ENCODE data around the gene EIF2D. TPM values are rescaled to one million over a fixed set of nuclear protein-coding genes. Genes with fewer than 3 reads are reported as not detected.

EIF2D gene
- total RNA-seq, 1 donor from 2014 or later, result 65.4 TPM

DNA sequence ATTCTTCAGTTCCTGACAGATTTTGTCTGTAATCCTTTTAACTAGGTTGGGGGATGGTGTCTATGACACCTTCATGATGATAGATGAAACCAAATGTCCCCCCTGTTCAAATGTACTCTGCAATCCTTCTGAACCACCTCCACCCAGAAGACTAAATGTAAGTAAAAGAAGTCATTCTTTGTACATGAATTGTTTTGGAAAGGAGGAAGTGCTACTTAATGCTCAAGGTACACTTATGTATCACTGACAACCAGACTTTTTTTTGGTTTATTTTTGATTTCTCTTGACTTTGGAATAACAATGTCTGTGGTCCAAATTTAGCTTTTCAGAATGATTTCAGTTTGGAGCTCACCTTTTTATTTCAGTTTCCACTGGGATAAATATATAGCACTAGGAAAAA is 25.3 kb upstream of the EIF2D start:
- Mint-ChIP-seq H3K36me3 (ENCODE audit: low read depth) (no peaks in the 10 kb centered on the region), H3K4me1 (peaks cover 24% of the 10 kb centered on the region), H3K4me3 (no peak overlapping the region), H3K27ac (no peak overlapping the region), H3K9me3 (no peaks in the 10 kb centered on the region), H3K27me3 (peaks cover 2% of the 10 kb centered on the region)
- ChIA-PET POLR2A (interaction anchor here (0.7 to 1.1 kb wide), 2 partner anchors 72 to 81 kb away, joined by 5 to 16 read pairs; no protein-coding TSS in a partner anchor), CTCF (interaction anchor here (0.7 to 2.7 kb wide), 2 partner anchors 16 to 26 kb away, joined by 3 to 11 read pairs; no protein-coding TSS in a partner anchor)
- ATAC-seq (ENCODE audit: low read depth) (no peak), DNase-seq (no peak)
- TF ChIP-seq, protein P1, sequence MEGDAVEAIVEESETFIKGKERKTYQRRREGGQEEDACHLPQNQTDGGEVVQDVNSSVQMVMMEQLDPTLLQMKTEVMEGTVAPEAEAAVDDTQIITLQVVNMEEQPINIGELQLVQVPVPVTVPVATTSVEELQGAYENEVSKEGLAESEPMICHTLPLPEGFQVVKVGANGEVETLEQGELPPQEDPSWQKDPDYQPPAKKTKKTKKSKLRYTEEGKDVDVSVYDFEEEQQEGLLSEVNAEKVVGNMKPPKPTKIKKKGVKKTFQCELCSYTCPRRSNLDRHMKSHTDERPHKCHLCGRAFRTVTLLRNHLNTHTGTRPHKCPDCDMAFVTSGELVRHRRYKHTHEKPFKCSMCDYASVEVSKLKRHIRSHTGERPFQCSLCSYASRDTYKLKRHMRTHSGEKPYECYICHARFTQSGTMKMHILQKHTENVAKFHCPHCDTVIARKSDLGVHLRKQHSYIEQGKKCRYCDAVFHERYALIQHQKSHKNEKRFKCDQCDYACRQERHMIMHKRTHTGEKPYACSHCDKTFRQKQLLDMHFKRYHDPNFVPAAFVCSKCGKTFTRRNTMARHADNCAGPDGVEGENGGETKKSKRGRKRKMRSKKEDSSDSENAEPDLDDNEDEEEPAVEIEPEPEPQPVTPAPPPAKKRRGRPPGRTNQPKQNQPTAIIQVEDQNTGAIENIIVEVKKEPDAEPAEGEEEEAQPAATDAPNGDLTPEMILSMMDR (IDR thresholded peaks at IDR 0.05), result no peak
- intact Hi-C loops (cut with micrococcal nuclease), result loop anchor here (5.0 kb wide), 1 partner anchor 220 kb away; no protein-coding TSS in a partner anchor

DNA sequence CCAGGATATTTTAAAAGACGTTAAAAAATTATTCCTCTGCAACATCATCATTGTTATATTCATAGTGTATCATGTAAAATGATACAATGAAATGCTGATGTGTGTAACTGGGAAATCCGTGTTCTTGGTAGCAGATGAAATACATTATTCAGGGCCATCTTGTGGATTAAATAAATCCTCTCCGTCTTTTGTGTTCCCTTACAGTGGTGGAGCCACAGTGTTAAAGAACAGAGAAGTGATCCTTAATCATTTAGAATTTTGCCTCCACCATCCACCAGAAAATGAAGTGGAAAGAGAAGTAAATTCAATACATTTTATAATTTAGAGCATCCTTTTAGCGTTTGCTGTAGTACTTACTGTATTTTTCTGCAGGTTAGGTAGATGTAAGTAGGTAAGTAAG is 24.4 kb upstream of the EIF2D start:
- H3K4me3 Mint-ChIP-seq, result no peak overlapping the region
- peaks cover 2% of the 10 kb centered on the region for H3K27me3 Mint-ChIP-seq
- CTCF ChIA-PET, result interaction anchor here (0.6 to 7.6 kb wide), 3 partner anchors 20 to 345 kb away, joined by 3 to 125 read pairs (median 11); no protein-coding TSS in a partner anchor

DNA sequence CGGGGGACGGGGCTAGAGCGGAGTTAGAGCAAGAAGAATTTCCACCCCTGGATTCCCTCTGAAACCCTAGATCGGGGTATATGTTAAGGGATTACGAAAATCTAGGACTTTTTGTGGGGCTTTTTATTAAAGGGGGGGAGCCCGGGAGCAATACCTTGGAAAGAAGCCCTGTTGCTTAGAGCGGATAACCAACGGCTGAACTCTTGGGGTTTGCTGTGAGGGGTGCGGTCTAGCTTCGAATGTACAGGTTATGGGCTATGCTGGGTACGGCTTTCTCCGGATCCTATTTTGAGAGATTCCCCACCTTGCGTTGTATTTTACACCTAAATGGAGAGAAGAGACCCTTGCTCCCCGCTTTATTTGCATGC is 23.7 kb upstream of the EIF2D start:
- CTCF ChIA-PET, result interaction anchor here (0.9 to 7.6 kb wide), 11 partner anchors 22 to 346 kb away, joined by 3 to 125 read pairs (median 8); no protein-coding TSS in a partner anchor
- DNase-seq, result peak; percentile 17
- H3K27me3 Mint-ChIP-seq, result peaks cover 2% of the 10 kb centered on the region
- H3K9me3 Mint-ChIP-seq, result no peaks in the 10 kb centered on the region
- H3K27ac Mint-ChIP-seq, result no peak overlapping the region
- ATAC-seq (ENCODE audit: low read depth), result no peak
- POLR2A ChIA-PET, result interaction anchor here (0.5 to 1.5 kb wide), 6 partner anchors 24 to 277 kb away, joined by 4 to 15 read pairs (median 4); partner anchors contain the start of gene EIF2D
- no peaks in the 10 kb centered on the region for H3K36me3 Mint-ChIP-seq (ENCODE audit: low read depth)
- peaks cover 24% of the 10 kb centered on the region for H3K4me1 Mint-ChIP-seq
- TF ChIP-seq, protein P1 (IDR thresholded peaks at IDR 0.05), result no peak
- intact Hi-C loops (cut with micrococcal nuclease), result loop anchor here (1.0 to 5.0 kb wide), 4 partner anchors 24 to 295 kb away; partner anchors contain the start of genes EIF2D and MAPKAPK2
- peak overlapping the region; percentile 89 for H3K4me3 Mint-ChIP-seq

More for the DNA sequence above, 24.4 kb upstream of the EIF2D start:
- TF ChIP-seq, protein P1 (IDR thresholded peaks at IDR 0.05), result no peak
- ATAC-seq (ENCODE audit: low read depth) (no peak), DNase-seq (no peak)
- Mint-ChIP-seq H3K9me3 (no peaks in the 10 kb centered on the region), H3K27ac (no peak overlapping the region), H3K4me1 (peaks cover 24% of the 10 kb centered on the region), H3K36me3 (ENCODE audit: low read depth) (no peaks in the 10 kb centered on the region)
- POLR2A ChIA-PET, result interaction anchor here (1.5 kb wide), 1 partner anchor 27 kb away, joined by 4 read pairs; no protein-coding TSS in a partner anchor
- intact Hi-C loops (cut with micrococcal nuclease), result loop anchor here (5.0 kb wide), 1 partner anchor 221 kb away; no protein-coding TSS in a partner anchor

DNA sequence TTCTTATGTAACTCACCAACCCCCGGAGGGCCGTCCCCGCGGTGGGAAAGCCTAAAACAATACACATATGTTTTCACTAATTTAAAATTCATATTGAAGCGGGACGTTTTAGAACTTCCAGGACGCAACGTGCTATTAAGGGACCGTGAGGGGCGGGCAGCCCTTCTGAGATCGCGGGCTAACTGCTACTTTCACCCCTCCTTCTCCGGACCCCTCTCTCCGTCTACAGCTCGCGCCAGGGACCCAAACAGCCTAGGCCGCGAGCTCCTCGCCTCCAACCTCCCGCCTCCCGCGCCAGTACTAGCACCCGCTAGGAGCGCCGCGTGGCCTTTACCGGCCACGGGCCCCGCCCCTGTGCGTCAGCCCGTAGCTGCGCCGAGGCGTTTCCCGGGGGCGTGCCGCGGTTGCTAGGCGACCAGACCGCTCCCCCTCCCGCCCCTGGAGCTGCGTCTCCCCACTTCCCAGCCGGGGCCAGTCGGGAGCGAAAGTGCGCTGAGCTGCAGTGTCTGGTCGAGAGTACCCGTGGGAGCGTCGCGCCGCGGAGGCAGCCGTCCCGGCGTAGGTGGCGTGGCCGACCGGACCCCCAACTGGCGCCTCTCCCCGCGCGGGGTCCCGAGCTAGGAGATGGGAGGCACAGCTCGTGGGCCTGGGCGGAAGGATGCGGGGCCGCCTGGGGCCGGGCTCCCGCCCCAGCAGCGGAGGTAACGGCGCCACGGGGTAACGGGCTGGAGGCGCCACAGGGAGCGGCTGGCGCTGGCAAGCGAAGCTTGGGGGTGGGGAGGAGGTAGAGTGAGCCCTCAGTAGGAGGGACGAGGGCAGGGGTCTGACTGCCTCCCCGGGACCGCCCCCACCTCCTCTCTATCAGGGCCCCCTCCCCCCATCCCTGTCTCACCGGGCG is 23.1 kb upstream of the EIF2D start, which contains the start of gene DYRK3:
Gene DYRK3, plus strand, starts transcription at position 457 of the 898 bp plus-strand sequence. Its CDS starts 168 bp downstream, at position 625.
- ATAC-seq (ENCODE audit: low read depth) (peak; percentile 91), DNase-seq (peak; percentile 86)
- TF ChIP-seq, protein P1 (IDR thresholded peaks at IDR 0.05), result no peak
- Mint-ChIP-seq H3K9me3 (no peaks in the 10 kb centered on the region), H3K4me3 (peak within 1 kb of the TSS; percentile 89), H3K27me3 (peaks cover 2% of the 10 kb centered on the region), H3K4me1 (peaks cover 24% of the 10 kb centered on the region), H3K27ac (peak within 1 kb of the TSS; percentile 76), H3K36me3 (ENCODE audit: low read depth) (no peaks in the 10 kb centered on the region)
- intact Hi-C loops (cut with micrococcal nuclease), result loop anchor here (1.0 to 5.0 kb wide), 4 partner anchors 23 to 295 kb away; partner anchors contain the start of genes EIF2D and MAPKAPK2
- ChIA-PET POLR2A (interaction anchor here (0.5 to 1.5 kb wide), 11 partner anchors 23 to 425 kb away, joined by 3 to 15 read pairs (median 4); partner anchors contain the start of genes EIF2D and MAPKAPK2), CTCF (interaction anchor here (0.7 to 7.6 kb wide), 22 partner anchors 9 to 346 kb away, joined by 3 to 125 read pairs (median 4); partner anchors contain the start of gene EIF2D)

Data from activated B cell treated with CpG ODN at 0.5 μM for 24 hours (primary cell).